Metanephros (tissue), 1 donor: ENCODE measurements around the gene IL12A. TPM values are rescaled to one million over a fixed set of nuclear protein-coding genes. Genes with fewer than 3 reads are reported as not detected.

Experiments used
- total RNA-seq: library from RNA; depleted of rRNA; stranded (reverse); fragments of >200 nt; gene quantifications from one replicate; pipeline ENCODE4 v1.2.3, GENCODE V29; 2014

IL12A gene
- total RNA-seq = 2.5 TPM

GRCh38 chr3:159988617-159989271 is at the start of gene IL12A:
TSS of gene IL12A (plus strand) at chr3:159988835.

Other genes with a start within 250 kb of the IL12A start
- 55.6 TPM for gene SCHIP1, start 149.0 kb upstream of the IL12A start, total RNA-seq
- 0.53 TPM for gene C3orf80, start 236.6 kb downstream of the IL12A start, total RNA-seq